ENCODE data around the gene CDH4. TPM values are rescaled to one million over a fixed set of nuclear protein-coding genes. Genes with fewer than 3 reads are reported as not detected.

The CDH4 gene
- total RNA-seq, 1 donor from 2014 or later, result 1.1 TPM

GRCh38 chr20:61655591-61655990 is 403.5 kb downstream of the CDH4 start:
- DNase-seq, result no peak

- no peak for DNase-seq
Observed at GRCh38 chr20:61656198-61656597, 404.1 kb downstream of the CDH4 start.

- peak; percentile 13 for DNase-seq
Observed at GRCh38 chr20:61657721-61658377, 405.8 kb downstream of the CDH4 start.

DNA sequence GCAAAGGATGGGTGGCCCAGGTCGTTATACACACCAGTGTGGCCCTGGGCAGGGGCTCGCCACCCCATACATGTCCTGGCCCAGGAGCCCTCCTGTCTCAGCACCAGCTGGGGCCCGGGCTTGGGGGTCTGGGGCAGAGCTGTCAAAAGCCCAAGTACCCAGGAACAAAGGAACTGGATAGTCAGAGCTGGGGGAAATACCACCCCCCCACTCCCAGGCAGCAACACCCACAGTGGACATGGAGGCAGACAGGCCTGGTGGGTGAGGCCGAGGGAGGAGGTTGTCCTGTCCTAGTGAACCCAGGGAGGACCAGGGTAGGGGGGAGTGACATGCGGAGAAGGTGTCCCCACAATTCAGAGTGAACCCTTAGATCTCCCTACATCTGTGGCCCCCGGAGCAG is 406.5 kb downstream of the CDH4 start:
- no peak for DNase-seq

DNA sequence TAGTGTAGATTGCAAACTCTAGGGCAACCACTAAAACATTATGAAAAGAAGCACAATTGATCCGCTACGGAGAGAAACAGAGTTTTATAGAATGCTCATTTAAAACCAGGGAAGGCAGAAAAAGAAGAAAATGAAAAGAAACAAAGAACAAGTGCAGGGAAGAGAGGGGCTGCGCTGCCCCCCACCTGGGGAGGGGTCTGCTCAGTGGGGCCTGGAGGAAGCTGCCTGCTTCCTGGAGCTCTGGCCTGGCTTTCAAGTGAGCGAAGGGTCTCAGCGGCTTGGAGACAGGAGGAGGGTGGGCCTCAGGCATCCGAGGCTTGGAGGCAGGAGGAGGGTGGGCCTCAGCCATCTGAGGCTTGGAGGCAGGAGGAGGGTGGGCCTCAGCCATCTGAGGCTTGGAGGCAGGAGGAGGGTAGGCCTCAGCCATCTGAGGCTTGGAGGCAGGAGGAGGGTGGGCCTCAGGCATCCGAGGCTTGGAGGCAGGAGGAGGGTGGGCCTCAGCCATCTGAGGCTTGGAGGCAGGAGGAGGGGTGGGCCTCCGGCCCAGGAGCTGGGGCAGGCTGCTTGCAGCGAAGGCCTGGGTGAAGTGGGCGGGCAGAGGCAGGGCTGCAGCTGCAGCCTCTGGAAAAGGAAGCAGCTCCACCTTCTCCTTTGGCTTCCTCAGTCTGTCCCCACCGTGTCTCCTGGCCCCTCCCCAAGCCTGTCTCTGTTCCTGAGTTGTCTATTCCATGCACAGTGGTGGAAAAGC is 407.4 kb downstream of the CDH4 start:
- DNase-seq, result peak; percentile 69

GRCh38 chr20:61659994-61660346 is 407.9 kb downstream of the CDH4 start:
- DNase-seq, result no peak

- DNase-seq, result no peak
Observed at GRCh38 chr20:61660559-61660958, 408.5 kb downstream of the CDH4 start.

DNA sequence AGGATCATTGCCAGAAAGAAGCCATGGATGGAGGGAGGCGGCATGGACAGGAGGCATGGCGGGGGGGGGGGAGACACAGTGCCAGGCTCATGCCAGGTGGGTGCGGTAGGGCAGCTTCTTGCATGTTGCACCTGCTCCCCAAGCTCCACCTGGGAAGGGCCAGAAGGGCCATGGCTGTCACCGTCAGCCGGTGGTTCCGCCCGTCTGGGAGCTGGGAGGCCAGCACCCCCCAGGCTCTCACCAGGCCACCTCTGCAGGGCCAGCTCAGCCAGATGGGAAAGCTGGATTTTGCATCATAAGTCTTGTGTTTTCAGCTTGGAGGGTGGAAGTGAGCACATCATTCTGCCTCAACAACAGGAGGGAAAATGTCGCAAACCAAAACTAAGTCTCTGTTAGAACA is 409.0 kb downstream of the CDH4 start:
- no peak for DNase-seq

DNA sequence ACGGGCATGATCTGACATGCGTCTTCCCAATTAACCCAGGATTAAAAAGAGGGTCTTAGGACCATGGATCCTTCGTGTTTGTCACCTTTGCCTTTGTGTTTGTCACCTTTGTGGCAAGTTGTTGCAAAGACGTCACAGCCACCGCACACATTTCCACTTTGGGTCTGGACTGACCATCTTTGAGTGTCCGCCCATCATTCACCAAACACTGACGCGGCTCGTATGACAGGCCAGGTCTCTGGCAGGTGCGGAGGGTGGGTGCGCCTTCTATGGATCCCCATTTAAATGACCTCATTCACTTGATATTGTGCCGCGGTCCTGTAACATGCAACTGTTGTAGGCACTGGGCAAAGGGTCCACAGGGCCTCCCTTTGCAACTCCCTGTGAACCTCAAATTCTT is 409.5 kb downstream of the CDH4 start:
- DNase-seq, result no peak

GRCh38 chr20:61662226-61662967 is 410.3 kb downstream of the CDH4 start:
- no peak for DNase-seq

DNA sequence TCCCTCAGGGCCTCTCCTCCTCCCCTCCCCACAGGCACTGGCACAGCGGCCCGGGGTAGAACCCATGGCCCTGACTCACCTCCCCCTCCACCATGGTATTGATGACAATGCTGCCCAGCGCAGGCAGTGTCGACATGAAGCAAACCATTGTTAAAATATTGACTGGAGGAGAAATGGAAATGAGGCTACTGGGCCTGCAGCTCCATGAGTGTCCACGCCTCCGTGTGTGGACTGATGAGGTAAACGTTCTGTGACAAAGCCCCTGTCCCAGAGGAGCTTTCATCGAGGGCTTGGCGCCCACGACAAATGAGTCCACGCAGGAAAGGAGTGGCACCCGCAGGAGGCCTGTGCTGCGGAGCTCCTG is 410.9 kb downstream of the CDH4 start:
- no peak for DNase-seq

DNA sequence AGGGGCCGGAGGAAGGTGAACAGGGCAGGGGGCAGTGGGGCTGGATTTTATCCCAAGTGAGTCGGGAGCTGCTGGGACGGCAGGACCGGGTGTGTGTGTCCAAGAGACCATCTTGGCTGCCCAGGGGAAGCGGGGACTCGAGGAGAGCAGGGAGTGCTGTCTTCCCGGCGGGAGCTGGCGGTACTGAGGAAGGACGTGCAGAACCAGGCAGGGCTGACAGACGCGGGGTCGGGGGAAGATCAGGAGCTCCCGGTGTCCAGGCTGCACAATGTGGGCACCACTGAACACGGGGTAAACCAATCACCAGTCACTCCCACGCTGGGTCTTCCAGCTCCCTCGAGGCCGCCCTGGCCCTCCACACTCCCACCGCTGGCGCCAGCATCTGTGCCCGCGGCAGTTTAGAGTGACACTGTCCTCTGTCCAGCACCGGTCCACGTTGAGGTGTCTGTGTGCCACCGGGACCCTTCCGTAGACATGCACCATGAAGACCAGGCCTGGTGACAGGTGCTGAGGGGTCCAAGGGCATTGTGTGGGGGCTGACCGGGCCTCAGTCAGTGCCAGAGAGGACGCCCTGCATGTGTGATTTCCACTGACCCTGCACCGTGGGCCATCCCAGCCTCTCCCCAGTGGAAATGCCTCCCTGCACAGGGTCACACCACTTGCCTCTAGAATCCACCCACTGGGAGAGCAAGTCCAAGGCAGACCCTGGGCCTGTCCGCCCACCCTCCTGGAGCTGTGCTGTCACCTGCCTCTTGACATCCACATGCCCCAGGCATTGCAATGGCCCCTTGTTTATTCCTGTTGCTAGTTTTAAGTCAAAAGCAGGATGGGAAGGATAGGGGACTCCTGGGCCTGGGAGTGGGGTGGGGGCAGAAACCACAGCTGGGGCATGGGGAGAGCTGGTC is 411.7 kb downstream of the CDH4 start:
- DNase-seq, result no peak

DNA sequence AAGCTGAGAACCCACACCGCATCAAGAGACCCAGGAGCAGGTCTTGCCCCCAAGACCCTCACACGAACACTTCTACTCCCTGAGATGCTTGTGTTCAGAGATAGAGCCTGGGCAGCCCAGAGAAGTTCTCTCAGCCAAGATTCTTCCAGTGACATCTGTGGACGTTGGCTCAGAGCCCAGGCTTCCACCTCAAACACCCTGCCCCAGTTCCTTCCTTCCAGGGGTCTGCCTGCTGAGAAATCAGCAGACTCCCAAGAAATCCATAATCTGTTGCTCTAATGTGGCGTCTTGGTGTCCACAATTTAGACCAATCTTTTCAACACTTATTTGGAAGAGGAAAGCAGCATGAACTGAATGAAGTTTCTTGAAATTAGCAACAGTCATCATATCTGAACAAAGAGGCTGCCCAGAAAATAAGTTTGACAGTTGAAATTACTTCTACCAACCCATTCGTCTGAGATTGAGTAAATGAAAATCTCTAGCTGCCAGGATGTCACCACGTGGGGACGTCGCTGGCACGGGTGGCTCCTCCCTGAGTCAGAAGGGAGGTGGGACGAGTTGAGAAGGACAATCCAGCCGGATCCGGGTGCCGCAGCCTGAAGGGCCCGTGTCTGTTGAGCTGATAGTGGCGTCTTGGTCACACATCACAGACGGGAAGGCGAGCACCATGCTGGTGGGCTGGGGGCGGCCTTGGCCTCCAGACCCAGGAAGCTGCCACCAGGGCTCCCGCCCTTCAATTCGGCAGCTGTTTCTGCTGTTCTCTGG is 412.7 kb downstream of the CDH4 start:
- peak; percentile 65 for DNase-seq

DNA sequence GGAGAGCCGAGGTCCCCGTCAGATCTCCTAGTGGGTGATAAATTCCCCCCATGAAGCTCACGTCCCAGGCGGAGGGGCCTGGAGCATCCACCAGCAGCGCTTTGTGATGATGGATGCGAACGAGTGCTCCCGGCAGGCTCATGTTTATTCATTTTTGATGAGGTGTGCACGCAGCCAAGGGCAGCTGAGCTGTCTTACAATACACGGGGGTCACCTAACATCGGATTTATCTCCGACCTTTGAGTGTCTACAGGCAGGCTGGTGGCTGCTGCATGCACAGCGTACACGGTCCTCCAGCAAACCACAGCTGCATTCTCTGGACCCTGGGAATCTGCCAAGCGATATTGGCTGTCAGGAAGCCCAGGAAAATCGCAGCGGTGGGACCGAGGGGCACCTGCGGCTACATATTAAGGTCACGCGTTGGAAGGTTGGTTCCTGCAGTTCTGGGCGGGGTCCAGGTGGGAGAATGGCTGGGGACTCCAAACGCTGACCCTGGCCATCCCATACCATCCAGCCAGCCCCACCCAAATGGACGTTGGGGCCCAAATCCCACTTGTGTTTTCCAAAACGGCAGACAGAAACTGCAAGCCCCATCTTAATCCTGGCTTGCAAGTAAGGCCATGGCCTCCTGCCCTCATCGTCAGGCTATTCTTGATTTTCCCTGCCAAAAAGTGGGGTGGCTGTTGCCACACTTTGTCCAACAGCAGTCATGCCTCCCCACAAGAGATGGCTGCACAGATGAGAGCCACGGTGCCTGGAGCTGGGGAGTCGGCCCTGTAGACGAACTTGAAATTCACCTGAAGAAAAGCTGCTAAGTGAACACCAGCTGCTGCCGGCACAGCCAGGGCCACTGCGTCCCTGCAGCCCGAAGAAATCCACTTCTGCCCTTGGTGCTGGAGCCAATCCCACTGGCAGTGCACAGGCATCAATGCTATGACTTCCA is 413.7 kb downstream of the CDH4 start:
- DNase-seq, result no peak

DNA sequence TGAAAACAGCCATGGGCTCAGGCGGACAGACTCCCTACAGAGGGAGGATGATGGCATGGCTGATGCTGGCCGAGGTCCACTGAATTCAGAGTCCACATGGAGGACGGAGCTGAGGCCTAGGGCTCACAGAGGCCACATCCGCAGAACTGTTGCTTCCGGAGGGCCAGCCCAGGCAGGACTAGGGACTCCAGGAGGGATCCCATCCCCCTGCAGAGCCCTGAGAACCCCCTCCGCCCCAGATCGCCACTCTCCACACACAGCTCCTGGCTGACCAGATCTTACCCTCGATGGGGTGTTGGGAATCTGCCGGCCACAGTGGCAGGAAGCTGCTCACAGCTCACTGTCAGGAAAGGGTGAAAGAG is 414.4 kb downstream of the CDH4 start:
- no peak for DNase-seq

GRCh38 chr20:61667056-61667792 is 415.2 kb downstream of the CDH4 start:
- no peak for DNase-seq

DNA sequence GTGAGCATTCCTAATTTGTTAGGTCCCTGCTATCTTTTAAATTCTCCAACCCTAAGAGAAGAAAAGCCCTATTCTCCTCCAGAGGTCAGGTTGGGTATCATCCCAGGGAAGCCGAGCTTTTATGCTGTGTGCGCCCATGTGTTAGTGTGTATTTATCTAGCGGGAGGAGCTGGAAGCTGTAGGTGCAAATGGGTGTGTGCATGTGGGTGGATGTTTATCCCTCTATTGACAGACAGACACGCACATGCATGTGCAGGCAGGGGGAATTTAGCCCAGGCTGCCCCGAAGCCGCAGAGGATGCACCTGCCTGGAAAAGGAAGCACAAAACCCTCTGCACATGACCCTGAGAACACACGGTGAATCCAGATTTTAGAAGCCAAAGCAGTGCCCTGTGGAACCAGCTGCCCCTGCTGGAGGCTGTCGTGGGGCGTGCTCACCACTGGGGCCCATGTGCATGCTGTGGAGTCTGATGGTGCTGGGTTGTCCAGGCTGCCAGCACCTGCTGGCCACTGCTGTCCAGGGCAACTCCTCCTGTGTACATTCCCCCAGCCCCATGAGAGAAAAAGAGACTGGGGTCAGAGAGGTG is 416.1 kb downstream of the CDH4 start:
- DNase-seq, result peak; percentile 56

DNA sequence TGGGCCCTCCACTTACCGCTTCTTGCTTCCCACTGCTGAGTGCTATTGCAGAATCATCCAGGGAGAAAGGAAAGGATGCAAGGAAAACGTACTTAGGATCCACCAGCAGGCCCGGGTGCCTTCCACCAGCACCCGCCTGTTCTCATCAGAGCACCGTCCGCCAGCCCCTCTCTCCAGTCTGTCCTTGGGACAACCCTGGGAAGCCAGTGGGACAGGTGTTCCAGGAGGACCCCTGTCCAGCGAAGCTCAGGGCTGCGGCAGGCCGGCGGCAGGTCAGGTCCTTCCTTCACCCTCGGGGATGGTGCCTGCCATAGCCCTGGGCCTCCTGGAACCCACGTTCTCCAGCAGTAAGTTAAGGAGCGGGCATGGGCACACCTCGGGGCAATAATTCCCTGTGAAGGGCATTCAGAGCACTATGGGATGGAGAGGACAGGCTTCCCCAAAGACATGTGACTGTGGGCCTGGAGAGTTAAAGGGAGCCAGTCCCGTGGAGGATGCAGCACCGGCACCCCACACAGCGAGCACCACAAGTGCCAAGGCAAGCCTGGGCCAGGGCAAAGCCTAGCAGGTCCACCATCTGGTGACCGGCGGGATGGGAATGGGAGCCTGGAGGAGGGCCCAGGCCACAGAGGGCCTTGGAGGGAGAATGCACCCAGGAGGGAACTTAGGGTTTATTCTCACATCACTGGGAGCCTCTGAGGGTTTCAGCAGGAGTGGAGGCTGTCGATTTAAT is 416.9 kb downstream of the CDH4 start:
- no peak for DNase-seq

DNA sequence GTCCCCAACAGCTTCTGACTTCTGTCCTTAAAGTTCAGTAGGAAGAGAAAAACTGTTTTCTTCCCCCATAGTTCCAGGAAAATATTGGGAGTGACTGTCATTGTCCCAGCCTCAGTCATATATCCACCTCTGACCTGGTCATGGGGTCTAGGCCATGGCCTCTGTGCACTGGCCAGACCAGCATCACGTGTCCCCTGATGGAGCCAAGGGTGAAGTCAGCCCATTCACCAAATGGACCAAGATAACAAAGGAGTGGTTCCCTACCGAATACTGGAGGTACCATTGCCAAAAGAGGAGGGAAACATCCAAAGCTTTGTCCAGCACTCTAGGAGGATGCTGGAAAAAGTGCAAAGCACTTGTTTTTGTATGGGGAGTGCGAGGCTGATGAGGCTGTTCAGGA is 418.2 kb downstream of the CDH4 start:
- DNase-seq, result no peak
